HepG2 (cell line): Measurements from ENCODE around the gene ADAMTS14. TPM values are rescaled to one million over a fixed set of nuclear protein-coding genes. Genes with fewer than 3 reads are reported as not detected.

Experiments used
- ATAC-seq: fragments of 200-7000 bp; cut with Tn5 transposase; 3 replicates; pipeline ENCODE4 v1.9.1; 2020; ENCODE audit warnings: mild to moderate bottlenecking, moderate library complexity
- BruUV-seq: library from RNA; stranded (reverse); fragments of 400-500 nt; replicated peaks from 2 replicates; lab custom pipeline; 2021; lab: Mats Ljungman, UMichigan
- CTCF ChIA-PET: fragments of 300-600 bp; formaldehyde crosslinking; extraction: SDS; loops from one replicate; lab custom pipeline; 2021; ENCODE audit warnings: low total read pairs, inconsistent platforms, low intra/inter-chr PET ratio; lab: Yijun Ruan, JAX
- POLR2A ChIA-PET: fragments of 350-600 bp; sonication (Branson Sonifier 250); formaldehyde crosslinking; loops from one replicate; lab custom pipeline; 2020; ENCODE audit warnings: antibody characterized with exemption, inconsistent platforms; lab: Yijun Ruan, JAX
- DNase-seq: peaks from one replicate; pipeline ENCODE4 v3.0.0-alpha.2; 2015; ENCODE audit warnings: low spot score
- FAIRE-seq: peaks from 3 replicates; lab custom pipeline; 2011; peaks lifted over from hg19 to GRCh38; lab: Jason Lieb, UNC
- H2AFZ ChIP-seq: one replicate; pipeline ENCODE4 v1.6.1; 2011; ENCODE audit warnings: low read length, inconsistent platforms
- H3K27ac ChIP-seq: fragments of 300-600 bp; 3 replicates; pipeline ENCODE4 v1.8.0; 2011; ENCODE audit warnings: mixed run types, mild to moderate bottlenecking, mixed read lengths, low read length, inconsistent platforms; ENCODE audit not compliant: insufficient read depth; ENCODE audit errors: extremely low read length
- H3K27me3 ChIP-seq, 2 experiments: fragments of 200-600 bp in 1 of 2; 2 replicates in 1 of 2; 3 replicates in 1 of 2; pipeline versions ENCODE4 v1.6.0 to v1.8.0; 2011; ENCODE audit warnings: low read length in 2 of 2, mild to moderate bottlenecking in 2 of 2, moderate library complexity in 2 of 2, inconsistent platforms in 1 of 2; ENCODE audit not compliant: insufficient read depth in 2 of 2, control insufficient read depth in 1 of 2
- H3K36me3 ChIP-seq, 2 experiments: fragments of 200-600 bp in 1 of 2; replicated peaks in 1 of 2; 2 replicates in 1 of 2; 3 replicates in 1 of 2; pipeline versions ENCODE4 v1.5.1 to v1.8.0; 2011; ENCODE audit warnings: low read length in 2 of 2, inconsistent platforms in 1 of 2; ENCODE audit not compliant: insufficient read depth in 2 of 2, control insufficient read depth in 1 of 2
- H3K4me1 ChIP-seq: 2 replicates; pipeline ENCODE4 v1.5.1; 2012; ENCODE audit warnings: low read length, inconsistent platforms; ENCODE audit not compliant: insufficient read depth
- H3K4me2 ChIP-seq: 2 replicates; pipeline ENCODE4 v1.6.0; 2011; ENCODE audit warnings: low read depth, low read length, inconsistent platforms
- H3K4me3 ChIP-seq, 3 experiments: fragments of 200-600 bp in 1 of 3; sonication (generic), shearing (Covaris generic) in 1 of 3; replicated peaks in 1 of 3; 2 replicates each; pipeline ENCODE4 v1.5.1; 2011 to 2016; ENCODE audit warnings: low read length in 3 of 3, inconsistent platforms in 2 of 3, low read depth in 2 of 3, mild to moderate bottlenecking in 2 of 3, control low read depth in 1 of 3, mixed read lengths in 1 of 3; ENCODE audit not compliant: insufficient read depth in 1 of 3
- H3K79me2 ChIP-seq: one replicate; pipeline ENCODE4 v1.6.1; 2011; ENCODE audit warnings: low read length, inconsistent platforms; ENCODE audit not compliant: insufficient read depth
- H3K9ac ChIP-seq: 2 replicates; pipeline ENCODE4 v1.6.0; 2011; ENCODE audit warnings: mild to moderate bottlenecking, low read depth, low read length, inconsistent platforms; ENCODE audit not compliant: insufficient read depth
- H3K9me3 ChIP-seq: 2 replicates; pipeline ENCODE4 v1.5.1; 2012; ENCODE audit warnings: mild to moderate bottlenecking, low read length
- H4K20me1 ChIP-seq: 2 replicates; pipeline ENCODE4 v1.6.0; 2011; ENCODE audit warnings: inconsistent platforms, mild to moderate bottlenecking, low read length, moderate library complexity; ENCODE audit not compliant: insufficient read depth
- KDM5A ChIP-seq: fragments of 200-600 bp; sonication (generic); IDR thresholded peaks from 2 replicates; pipeline ENCODE4 v1.7.0; 2018; ENCODE audit warnings: antibody characterized with exemption, mild to moderate bottlenecking, low read length, borderline replicate concordance
- KLF6 ChIP-seq: IDR thresholded peaks from 2 replicates; pipeline ENCODE4 v1.8.0; 2016; ENCODE audit warnings: missing biosample characterization, missing genetic modification reagents
- NR1H2 ChIP-seq: sonication (generic); formaldehyde crosslinking; IDR thresholded peaks from 2 replicates; pipeline ENCODE4 v1.8.1; 2022; ENCODE audit warnings: low read depth, missing genetic modification reagents, borderline replicate concordance
- ZFY ChIP-seq: sonication (generic); formaldehyde crosslinking; IDR thresholded peaks from 2 replicates; pipeline ENCODE4 v1.4.0; 2020; ENCODE audit warnings: missing genetic modification reagents
- ZNF10 ChIP-seq: sonication (generic); formaldehyde crosslinking; IDR thresholded peaks from 2 replicates; pipeline ENCODE4 v1.4.0; 2020; ENCODE audit warnings: mild to moderate bottlenecking, low read depth, missing genetic modification reagents, borderline replicate concordance
- ZNF552 ChIP-seq: sonication (generic); formaldehyde crosslinking; IDR thresholded peaks from 2 replicates; pipeline ENCODE4 v1.9.0; 2022; ENCODE audit warnings: missing genetic modification reagents, mild to moderate bottlenecking, borderline replicate concordance
- WGBS: methylation state at CpG from one replicate; pipeline ENCODE4 v1.1.6; 2017; ENCODE audit warnings: low lambda C conversion rate; 5-methylcytosine and 5-hydroxymethylcytosine counted together
- in situ Hi-C: cut with HindIII; loops from 2 replicates; pipeline ENCODE4 v1.10.0; 2017; ENCODE audit warnings: low pct_unique_long_range_greater_than_20kb; ENCODE audit not compliant: extremely low pct_ligation_motif_present
- intact Hi-C: fragments of 100-400 bp; cut with micrococcal nuclease; formaldehyde crosslinking; loops from one replicate; pipeline ENCODE4 v1.10.0; 2022; ENCODE audit not compliant: unreplicated experiment
- polyA plus RNA-seq, 8 experiments: library from polyadenylated mRNA; depleted of rRNA in 3 of 8; stranded (reverse) in 7 of 8; unstranded in 1 of 8; fragments of >200 nt; fragmentation: Illumina TruSeq in 4 of 8; extraction: Trizol in 4 of 8; gene quantifications; 2 replicates each; pipeline versions ENCODE4 v1.2.1 to v1.2.3, GENCODE V29; 2011 to 2016; ENCODE audit warnings: low read depth in 4 of 8, missing spikeins in 1 of 8, mixed read lengths in 1 of 8; ENCODE audit not compliant: insufficient read depth in 1 of 8
- total RNA-seq, 5 experiments: library from RNA; depleted of rRNA; stranded (reverse); fragments of >200 nt; fragmentation: Illumina TruSeq; extraction: Trizol; gene quantifications; 2 replicates each; pipeline ENCODE4 v1.2.3, GENCODE V29; 2016; ENCODE audit warnings: low read depth in 1 of 5
- TF ChIP-seq, protein P1 (sequence below): fragments of 450-650 bp; IDR thresholded peaks from 2 replicates; pipeline ENCODE4 v1.6.1; 2016
- TF ChIP-seq, protein P2 (sequence below): sonication (generic); formaldehyde crosslinking; IDR thresholded peaks from 2 replicates; pipeline ENCODE4 v1.4.0; 2020; ENCODE audit warnings: missing genetic modification reagents
- TF ChIP-seq, protein P3 (sequence below): sonication (generic); formaldehyde crosslinking; IDR thresholded peaks from 2 replicates; pipeline ENCODE4 v1.4.0; 2020; ENCODE audit warnings: missing genetic modification reagents
- TF ChIP-seq, protein P4 (sequence below): sonication (generic); formaldehyde crosslinking; IDR thresholded peaks from 2 replicates; pipeline ENCODE4 v1.4.0; 2020; ENCODE audit warnings: low read depth, mild to moderate bottlenecking, missing genetic modification reagents

ADAMTS14 gene
- total and polyA plus RNA-seq, 2 of the 13 experiments (the other 11 are each of a cell fraction or from before 2014, with no cell fraction given), result 0.04 to 0.07 TPM

- H3K4me3 ChIP-seq, result no peak overlapping the region
- no peak overlapping the region for H2AFZ ChIP-seq
- no peak for FAIRE-seq
- TF ChIP-seq, protein P1, sequence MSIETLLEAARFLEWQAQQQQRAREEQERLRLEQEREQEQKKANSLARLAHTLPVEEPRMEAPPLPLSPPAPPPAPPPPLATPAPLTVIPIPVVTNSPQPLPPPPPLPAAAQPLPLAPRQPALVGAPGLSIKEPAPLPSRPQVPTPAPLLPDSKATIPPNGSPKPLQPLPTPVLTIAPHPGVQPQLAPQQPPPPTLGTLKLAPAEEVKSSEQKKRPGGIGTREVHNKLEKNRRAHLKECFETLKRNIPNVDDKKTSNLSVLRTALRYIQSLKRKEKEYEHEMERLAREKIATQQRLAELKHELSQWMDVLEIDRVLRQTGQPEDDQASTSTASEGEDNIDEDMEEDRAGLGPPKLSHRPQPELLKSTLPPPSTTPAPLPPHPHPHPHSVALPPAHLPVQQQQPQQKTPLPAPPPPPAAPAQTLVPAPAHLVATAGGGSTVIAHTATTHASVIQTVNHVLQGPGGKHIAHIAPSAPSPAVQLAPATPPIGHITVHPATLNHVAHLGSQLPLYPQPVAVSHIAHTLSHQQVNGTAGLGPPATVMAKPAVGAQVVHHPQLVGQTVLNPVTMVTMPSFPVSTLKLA, result peak; percentile 69
- TF ChIP-seq, protein P2, sequence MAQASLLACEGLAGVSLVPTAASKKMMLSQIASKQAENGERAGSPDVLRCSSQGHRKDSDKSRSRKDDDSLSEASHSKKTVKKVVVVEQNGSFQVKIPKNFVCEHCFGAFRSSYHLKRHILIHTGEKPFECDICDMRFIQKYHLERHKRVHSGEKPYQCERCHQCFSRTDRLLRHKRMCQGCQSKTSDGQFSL, result no peak
- TF ChIP-seq KLF6, result no peak
- no peak for TF ChIP-seq ZNF552 (CRISPR knock-in tag)
- TF ChIP-seq KDM5A, result no peak
- TF ChIP-seq, all 625 proteins: peak for 1
- H3K4me2 ChIP-seq, result no peak overlapping the region
- no peaks in the 10 kb centered on the region for H3K9me3 ChIP-seq
- 13% methylated on average over 2 of the region's 2 CpGs for WGBS
- ChIA-PET POLR2A (no interaction called here), CTCF (no interaction called here)
- no peak overlapping the region for H3K27ac ChIP-seq
- in situ Hi-C loops (no loop called here), intact Hi-C loops (no loop called here)
- no peak for ATAC-seq
- H3K36me3 ChIP-seq, result no peaks in the 10 kb centered on the region
- no peaks in the 10 kb centered on the region for H3K79me2 ChIP-seq
- no peak for DNase-seq
- H3K9ac ChIP-seq, result no peak overlapping the region
- no TSS peak for BruUV-seq
- no peaks in the 10 kb centered on the region for H4K20me1 ChIP-seq
- no peaks in the 10 kb centered on the region for H3K27me3 ChIP-seq
- no peaks in the 10 kb centered on the region for H3K4me1 ChIP-seq
Observed at GRCh38 chr10:70730955-70731354, 58.6 kb downstream of the ADAMTS14 start.

DNA sequence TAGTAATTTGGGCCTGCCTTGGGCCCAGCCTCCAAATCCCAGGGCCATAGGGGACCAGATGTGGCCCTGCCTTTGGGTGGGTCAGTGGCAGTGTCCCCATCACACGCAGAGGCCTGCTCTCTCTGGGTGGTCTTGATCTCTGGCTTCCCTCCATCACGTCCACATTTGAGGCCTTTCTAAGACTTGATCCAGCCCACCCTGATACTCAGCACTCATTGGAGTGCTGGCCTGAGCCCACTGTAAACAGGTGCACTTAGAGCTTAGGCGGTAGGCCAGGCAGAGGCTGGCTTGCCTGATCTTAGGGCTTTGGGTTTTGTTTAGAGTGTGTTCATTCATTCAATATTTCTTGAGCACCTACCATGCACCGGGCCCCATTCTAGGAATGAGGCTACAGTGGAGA is 60.3 kb downstream of the ADAMTS14 start:
- no CpG with 5 or more reads among the region's 4 CpGs for WGBS
- TF ChIP-seq, protein P3, sequence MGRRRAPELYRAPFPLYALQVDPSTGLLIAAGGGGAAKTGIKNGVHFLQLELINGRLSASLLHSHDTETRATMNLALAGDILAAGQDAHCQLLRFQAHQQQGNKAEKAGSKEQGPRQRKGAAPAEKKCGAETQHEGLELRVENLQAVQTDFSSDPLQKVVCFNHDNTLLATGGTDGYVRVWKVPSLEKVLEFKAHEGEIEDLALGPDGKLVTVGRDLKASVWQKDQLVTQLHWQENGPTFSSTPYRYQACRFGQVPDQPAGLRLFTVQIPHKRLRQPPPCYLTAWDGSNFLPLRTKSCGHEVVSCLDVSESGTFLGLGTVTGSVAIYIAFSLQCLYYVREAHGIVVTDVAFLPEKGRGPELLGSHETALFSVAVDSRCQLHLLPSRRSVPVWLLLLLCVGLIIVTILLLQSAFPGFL, result no peak
- TF ChIP-seq NR1H2 (CRISPR knock-in tag) (no peak), ZFY (no peak), ZNF10 (no peak)
- TF ChIP-seq, protein P4, sequence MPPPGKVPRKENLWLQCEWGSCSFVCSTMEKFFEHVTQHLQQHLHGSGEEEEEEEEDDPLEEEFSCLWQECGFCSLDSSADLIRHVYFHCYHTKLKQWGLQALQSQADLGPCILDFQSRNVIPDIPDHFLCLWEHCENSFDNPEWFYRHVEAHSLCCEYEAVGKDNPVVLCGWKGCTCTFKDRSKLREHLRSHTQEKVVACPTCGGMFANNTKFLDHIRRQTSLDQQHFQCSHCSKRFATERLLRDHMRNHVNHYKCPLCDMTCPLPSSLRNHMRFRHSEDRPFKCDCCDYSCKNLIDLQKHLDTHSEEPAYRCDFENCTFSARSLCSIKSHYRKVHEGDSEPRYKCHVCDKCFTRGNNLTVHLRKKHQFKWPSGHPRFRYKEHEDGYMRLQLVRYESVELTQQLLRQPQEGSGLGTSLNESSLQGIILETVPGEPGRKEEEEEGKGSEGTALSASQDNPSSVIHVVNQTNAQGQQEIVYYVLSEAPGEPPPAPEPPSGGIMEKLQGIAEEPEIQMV (CRISPR knock-in tag), result no peak

More for the DNA sequence above, 60.3 kb downstream of the ADAMTS14 start:
- no peak overlapping the region for H3K27ac ChIP-seq
- no peaks in the 10 kb centered on the region for H3K27me3 ChIP-seq
- H3K4me3 ChIP-seq, result no peak overlapping the region
- CTCF ChIA-PET, result no interaction called here
- POLR2A ChIA-PET, result no interaction called here
- no peaks in the 10 kb centered on the region for H3K9me3 ChIP-seq
- ATAC-seq (no peak), DNase-seq (no peak), FAIRE-seq (no peak)
- no peak overlapping the region for H3K9ac ChIP-seq
- H2AFZ ChIP-seq, result no peak overlapping the region
- H3K4me2 ChIP-seq, result no peak overlapping the region
- intact Hi-C loops (no loop called here), in situ Hi-C loops (no loop called here)
- H3K79me2 ChIP-seq, result no peaks in the 10 kb centered on the region
- BruUV-seq, result no TSS peak
- H3K36me3 ChIP-seq, result no peaks in the 10 kb centered on the region
- H3K4me1 ChIP-seq, result peaks cover 16% of the 10 kb centered on the region
- no peaks in the 10 kb centered on the region for H4K20me1 ChIP-seq
